Measurements from ENCODE around the gene NRXN3.

Gene NRXN3

DNA sequence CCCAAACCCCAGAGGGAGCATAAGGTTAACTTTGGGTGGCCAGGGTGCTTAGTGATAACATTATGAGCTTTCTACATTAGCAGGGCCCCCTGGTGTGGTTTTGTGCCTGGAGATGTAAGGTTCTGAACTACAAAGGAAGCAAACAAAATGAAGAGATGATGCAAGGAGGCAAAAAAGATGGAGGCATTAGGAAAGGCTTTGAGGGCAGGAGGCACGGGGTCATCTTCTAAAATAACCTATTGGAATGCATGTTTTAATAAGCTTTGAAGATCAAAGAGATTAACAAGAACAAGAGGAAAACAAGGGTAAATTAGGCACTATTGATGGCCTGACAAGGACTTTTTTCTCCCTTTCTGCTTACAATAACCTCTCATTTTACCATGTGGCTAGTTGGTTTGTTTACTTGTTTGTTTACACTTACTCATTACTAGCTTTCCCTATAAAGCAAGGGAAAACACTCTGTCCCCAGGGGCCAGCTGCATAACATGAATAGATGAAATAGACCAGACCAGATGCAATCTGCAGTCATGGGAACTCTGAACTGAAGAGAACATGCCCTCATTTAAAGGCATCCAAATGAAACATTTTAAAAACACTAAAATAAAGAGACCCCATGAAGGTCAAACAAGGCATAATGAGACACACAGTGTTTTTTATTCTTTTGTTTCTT is 1650.8 kb downstream of the NRXN3 start:
- DNase-seq, result no peak

DNA sequence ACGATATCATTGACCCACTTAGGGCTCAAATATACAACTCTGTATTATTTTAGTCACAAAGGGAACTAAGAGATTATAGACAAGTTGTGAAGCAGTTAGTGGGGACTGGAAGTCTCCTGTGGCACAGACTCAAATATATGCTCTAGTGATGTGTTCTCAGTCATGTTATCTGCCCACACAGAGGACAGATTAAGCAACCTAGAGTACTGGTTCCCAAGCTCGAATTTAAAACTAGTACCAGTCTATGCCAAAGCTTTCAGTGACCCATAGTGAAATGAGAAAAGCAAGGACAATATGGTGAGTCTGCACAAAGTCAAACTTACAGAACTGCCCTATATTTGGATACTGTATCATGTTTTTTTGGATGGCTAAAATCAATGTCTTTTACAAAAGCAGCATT is 1651.9 kb downstream of the NRXN3 start:
- no peak for DNase-seq

DNA sequence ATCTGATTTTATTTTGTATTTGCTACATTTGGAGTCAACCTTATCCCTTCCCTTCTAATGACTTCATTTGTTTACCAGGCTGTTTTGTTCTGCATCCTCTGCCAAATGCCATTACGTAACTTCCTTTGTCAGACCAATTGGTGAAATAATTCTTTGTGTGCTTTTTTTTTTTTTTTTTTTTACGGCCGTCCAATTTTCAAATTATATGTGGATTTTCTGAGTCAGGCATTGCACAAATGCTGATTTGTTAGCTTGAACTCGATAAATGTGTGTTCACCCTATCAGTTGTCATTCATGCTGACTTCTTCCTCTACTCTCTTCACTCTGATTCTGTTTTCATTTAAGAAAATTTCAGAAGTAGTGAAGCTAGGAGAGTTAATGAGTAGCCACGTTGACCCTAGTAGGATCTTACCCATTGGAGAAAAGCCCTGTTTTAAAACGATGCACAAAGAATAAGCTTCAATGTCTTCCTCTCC is 1654.9 kb downstream of the NRXN3 start:
- no peak for DNase-seq

DNA sequence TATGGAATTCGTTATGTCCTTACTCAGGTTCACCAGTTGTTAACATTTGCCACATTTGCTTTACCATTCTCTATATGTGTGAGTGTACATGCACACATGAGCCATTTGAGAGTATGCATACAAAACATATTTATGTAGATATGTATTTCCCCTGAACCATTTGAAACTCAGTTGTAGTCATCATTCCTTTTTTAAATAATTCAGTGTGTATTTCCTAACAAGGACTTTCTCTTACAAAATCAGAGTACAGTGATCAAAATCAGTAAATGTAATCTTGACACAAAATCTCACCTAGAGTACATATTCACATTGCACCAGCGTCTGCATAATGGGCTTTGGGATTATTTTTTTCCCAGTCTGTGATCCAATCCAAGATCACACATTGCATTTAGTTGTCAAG is 1656.2 kb downstream of the NRXN3 start:
- DNase-seq, result no peak

DNA sequence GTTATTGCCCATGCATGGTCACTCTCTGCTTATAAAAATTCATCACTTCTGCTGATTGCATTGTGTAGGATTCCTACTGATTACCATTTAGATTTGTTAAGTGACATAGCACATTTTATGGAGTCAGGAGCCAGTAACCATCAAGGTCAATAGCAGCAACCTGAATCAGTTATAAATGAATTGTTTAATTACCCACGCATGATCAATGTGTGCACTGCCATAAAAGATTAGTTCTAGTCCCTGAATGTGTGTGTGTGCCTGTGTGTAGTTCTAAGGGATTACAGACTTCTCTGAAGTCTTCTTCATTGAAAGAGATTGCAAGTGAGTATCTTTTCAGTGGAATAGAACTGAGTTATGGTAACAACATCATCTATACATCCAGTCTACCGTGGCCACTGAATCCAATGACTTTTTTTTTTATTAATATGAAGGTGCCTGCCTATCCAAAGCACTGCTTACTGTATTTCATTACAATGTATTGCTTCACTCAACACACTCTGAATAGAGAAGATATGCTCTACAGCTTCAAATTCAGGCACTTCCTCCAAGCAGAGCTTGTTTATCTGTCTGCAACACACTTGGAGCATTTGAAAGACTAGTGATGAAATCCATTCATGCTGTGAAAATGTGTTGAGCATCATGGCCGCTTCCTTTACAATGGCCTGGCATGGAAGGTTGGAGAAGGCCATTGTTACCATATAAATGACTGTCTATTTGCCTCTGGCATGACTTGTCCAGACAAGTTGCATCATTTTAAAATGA is 1659.4 kb downstream of the NRXN3 start:
- no peak for DNase-seq

DNA sequence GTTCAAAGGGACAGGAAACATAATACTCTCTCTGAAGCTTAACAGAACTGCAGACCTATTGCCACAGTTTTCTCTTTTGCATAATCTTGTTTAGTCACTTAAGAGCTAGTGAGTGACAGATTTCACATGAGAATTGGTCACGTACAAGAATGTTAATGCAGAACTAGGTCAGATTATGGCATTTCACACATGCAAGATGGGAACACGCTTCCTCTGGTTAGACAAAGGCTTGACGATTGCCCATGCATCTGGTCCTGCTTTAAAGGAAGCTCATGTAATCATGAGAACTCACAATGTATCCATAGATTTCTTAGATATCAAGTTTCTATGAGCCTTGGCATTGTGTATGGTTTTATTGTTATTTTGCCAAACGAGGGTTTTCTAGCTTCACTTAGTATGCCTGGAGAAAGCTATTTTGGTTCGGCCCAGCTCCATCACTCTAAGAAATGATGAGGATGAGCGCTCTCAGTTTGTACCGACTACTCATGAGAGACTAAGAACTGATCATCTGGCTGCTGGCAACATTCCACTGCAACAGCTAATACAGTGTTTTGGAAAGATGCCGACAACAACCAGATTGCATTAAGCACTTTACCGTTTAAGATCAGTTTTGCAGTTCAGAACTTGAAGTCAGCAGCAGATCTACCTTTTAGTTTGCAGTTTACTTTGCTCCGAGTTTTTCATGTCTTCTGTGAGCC is 1661.2 kb downstream of the NRXN3 start:
- DNase-seq, result no peak

DNA sequence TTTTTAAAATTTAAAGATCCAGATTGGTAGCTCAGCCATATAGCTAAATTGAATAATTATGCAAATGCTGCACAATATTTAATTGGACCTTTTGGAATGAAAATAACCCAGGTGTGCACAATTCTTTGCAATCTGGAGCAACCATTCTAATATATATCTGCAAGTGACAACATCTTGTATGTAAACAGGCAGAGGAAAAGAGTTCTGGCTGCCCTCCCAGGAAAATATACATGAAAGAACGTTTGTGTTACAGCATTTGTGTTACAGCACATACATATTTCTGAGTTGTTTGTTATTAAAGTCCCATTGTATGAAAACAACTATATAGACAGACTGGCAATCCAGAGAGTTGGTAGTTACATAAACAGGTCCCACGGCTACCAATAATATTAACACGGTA is 1663.6 kb downstream of the NRXN3 start:
- no peak for DNase-seq

DNA sequence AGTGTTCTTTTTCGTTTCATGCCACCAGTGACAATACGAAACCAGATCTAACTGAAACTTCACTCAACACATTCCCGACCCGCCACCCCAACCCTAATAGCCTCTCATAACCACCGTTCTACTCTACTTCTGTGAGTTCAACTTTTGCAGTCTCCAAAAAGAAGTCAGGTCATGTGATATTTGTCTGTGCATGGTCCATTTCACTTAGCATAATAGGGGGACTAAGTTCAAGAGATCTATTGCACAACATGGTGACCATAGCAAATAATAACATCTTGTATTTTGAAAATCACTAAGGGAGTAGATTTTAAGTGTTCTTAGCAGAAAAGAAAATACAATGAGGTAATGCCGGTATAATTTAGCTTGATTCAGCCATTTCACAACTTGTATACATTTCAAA is 1664.7 kb downstream of the NRXN3 start:
- no peak for DNase-seq

DNA sequence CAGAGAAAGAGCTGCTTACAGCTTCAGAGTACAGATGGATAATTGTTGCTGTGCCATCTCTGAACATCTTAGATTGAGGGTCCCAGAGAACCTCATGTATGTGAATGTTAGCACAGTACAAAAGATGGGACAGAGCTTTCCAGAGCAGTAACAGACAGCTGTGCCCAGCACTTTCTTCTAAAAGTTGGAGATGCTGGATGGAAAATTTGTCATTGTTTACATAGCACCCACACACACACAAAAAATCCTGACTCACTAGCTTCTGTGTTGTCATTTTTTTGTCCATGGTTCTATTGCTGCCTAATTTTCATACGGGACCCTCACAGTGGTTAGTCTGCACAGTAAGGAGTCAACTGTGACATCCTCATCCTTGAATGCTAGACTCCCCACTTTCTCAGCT is 1666.4 kb downstream of the NRXN3 start:
- DNase-seq, result no peak

DNA sequence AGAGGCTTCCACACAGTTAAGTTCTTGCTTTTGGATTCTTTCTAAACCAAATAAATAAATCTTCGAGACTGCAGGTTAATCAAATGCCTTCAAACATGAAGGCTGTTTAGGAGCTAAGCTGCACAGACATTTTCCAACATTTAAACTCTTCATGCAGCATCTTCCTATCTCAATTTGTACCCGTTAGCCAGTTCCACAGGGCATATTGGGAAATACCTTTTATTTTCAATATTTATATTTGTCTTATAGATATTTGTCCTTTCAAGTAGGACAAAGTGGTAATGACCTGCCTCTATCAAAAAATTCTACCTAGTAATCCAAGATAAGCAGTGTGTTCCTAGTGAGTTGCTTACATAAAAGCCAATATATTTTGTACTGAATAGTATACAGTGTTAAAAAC is 1667.5 kb downstream of the NRXN3 start:
- DNase-seq, result no peak

DNA sequence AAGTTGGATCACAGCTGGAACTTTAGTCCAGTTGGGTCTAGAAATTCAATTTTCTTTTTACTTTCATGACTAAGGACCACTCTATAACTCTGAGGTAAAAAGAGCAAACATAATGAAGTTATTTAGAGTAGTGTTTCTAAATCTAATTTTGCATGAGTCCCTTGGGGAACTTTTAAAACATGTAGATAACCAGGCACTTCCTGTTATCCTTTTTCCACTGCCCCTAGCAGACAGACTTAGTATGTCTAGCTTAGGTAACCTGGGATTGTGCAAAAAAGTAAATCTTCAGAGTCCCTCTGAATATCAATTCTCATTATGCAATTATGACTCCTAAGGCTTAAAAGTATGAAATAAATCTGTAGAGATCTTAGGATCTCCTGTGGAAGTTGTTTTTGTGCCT is 1669.9 kb downstream of the NRXN3 start:
- no peak for DNase-seq

DNA sequence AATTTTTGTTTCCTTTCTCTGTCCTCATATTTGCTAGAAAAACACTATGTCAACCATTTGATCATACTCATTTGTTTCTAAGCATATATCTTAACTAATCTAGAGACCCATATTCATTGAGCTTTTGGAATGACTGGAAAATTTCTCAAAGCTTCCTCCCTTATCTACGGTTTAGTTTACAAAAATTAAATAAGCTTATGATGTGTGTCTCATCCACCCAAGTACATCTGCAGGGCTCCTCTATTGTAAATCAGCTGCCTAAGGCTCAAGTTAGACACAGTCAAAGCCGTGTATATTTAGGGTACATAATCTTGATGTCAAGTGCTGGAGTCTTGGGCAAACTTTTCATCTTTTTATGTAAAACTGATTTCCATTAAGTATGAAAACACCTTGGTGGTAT is 1670.7 kb downstream of the NRXN3 start:
- DNase-seq, result no peak

DNA sequence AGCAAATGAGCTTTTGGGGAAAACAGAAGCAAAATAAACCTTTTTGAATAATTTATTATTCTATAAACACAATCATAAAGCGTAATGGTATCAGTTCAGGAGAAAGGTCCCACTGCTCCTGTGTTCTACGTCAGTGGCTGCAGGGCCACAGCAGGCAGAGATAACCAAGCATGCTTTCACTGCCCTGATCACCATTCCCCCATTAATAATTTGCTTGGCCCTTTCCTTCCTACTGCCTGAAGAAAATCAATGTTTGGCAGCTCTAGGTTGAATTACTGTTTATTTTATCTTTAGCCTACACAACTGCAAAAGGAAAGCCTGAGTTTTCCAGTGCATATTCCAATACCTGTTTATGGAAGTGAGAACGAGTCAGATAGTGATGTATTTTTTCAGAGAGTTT is 1671.3 kb downstream of the NRXN3 start:
- DNase-seq, result no peak

DNA sequence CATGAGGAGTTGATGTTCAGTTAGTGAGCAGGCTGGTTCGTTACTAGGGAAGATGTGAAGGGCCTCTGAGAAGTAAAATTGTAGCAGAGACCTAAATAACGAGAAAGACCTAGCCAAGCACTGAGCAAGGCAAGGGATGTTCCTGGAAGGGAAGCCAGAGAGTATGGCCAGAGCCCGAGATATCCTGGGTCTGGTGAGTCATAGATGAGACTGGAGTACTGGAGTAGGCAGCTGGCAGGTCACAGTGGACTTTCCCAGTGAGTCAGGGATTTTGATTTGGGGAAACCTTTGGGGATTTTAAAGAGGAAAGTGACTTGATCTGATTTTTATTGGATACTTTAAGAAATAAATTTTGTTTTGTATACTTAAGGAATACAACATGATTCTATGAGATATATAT is 1672.1 kb downstream of the NRXN3 start:
- DNase-seq, result no peak

DNA sequence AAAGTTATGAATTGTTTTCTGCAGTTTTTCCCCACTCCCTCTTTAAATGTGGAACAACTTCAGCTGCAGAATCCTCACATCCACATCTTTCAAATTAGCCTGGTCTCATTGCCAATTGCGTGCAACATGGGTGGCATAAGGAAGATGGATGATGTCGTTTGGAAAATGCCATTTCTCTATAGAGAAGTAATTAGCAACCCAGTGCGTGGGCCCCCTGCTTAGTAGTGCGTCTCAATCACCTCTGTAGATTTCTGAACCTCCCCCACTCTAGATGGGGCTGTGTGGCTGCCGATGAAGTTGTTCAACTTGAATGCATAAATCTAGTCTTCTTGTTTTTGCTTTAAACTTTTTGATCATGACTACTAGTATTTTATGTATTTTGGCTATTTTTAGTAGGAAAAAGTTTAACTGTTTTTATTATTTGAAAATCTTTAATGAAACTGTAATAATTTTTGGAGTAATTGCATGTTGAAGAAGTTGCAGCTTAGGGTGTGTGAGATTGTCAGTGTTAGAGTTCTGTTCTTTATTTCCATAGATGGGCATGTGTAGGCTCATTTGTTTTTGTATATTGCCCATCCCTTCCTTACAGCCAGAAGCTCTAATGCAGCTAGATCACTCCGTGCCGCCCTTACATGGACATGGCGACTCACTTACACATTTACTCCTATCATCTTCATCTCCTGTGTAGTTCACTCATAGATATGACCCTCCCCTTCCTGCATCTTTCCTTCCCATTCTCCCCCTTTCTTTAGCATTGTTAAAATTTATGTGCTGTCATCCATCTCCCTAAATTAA is 1683.0 kb downstream of the NRXN3 start:
- no peak for DNase-seq

DNA sequence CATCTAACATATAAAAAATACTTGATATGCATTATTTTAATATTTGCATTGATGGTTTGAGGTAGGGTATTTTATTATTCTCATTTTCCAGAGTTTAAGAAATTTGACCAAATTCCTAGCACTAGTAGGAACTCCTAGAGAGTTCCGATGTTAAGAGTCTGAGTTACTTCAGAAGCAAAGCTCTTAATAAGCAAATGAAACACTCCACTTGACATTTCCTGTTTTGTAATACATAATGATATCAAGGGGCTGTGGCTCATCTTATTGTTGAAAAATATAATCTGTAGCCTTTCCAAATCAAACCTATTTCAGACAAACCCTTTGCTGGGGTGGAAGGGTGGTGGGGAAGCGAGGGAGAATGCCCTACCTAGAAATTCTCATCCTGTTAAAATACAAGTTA is 1685.6 kb downstream of the NRXN3 start:
- DNase-seq, result no peak

DNA sequence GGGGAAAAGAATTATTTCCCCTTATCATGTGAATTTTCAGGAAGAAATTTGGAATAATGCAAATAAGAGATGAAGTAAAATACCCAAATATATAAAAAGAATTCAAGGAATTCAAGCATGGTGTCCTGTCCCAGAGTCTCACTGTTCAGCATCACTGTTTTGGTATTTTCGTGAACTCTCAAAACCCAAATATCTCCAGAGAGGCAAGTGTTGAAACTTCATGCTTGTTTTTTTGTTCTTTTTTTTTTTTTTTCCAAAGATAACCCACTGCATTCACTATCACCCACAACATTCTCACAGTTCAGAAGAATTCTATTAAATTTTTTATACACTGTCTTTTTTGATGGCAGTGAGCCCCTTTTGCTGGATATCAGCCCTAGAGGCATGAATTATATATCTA is 1686.2 kb downstream of the NRXN3 start:
- no peak for DNase-seq

DNA sequence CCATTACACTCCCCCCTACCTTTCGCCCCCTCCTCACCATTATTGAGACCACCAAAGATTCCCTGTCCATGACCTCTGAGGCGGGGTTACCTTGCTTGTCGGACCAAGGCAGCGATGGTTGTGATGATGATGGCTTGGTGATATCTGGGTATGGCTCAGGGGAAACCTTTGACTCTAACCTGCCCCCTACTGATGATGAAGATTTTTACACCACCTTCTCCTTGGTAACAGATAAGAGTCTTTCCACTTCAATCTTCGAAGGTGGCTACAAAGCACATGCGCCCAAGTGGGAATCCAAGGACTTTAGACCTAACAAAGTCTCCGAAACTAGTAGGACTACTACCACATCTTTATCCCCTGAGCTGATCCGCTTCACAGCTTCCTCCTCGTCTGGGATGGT is 1690.9 kb downstream of the NRXN3 start:
- DNase-seq, result no peak

DNA sequence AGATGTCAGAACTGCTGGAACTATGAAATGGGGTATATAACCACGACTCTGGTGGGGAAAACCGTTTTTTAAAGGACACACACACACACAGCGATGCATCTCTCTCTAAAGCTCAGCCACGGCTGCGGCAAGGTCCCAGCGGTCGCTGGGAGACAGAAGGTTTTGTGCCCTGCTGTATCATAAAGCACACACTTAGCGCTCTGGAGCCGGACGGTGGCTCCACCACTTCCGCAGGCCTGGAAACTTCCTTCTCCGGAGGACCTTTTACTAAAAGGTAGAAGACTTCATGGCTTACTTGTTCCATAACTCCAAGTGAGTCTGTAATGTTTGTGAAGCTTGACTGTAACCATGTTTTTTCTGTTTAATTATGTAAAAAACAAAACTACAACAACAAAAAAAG is 1691.9 kb downstream of the NRXN3 start:
- DNase-seq, result no peak

DNA sequence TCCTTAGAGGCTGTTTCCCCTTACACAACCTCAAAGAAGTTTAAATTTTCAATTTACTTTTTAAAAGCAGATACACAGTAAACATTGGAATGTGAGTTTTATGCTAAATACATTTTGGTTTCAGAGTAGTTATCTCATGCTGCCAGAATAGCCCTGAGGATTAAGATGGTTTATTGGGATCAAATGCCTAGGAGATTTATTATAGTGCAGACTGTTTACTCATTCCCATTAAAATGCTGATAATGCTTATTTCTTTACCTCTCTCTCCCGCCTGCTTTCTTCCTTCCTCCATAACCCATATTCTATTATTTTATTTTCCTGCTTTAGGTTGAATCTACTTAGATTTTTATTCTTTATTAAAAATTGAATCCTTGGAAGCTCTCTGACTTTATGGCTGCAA is 1701.0 kb downstream of the NRXN3 start:
- DNase-seq, result no peak

DNA sequence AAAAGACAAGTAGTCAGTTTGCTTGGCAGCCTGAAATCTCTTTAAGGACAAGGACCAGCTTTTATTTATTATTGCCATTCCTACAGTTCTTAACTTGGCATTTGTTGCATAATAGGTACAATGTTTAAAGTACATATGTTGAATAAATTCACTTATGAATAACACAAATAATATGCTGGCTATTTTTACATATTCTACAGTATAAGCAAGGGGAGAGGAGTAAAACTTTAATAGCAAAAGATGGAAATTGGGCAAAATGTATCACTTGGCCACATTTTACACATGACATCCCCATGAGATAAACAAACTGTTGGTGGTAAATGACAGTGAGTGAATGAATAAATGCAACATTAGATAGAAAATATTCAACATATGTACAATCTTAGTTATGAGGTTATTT is 1708.1 kb downstream of the NRXN3 start:
- no peak for DNase-seq

DNA sequence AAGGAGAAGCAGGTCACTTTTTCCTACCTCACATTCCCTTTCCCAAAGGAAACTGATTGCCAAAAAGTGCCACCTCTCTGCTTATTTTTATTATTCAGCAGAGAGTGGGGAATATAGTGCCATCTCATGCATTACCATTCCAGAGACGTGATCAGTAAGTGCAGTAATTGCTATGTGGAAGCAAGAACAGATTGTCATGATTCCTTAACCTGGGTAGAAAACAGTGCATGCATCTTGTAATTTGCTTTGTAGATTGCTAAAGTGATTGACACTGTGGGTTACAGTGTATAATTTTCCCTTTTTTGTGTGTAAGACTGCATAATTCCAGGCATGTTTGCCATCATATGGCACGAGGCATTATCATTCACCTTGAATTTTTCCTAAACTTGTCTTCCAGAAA is 1708.6 kb downstream of the NRXN3 start:
- DNase-seq, result no peak

DNA sequence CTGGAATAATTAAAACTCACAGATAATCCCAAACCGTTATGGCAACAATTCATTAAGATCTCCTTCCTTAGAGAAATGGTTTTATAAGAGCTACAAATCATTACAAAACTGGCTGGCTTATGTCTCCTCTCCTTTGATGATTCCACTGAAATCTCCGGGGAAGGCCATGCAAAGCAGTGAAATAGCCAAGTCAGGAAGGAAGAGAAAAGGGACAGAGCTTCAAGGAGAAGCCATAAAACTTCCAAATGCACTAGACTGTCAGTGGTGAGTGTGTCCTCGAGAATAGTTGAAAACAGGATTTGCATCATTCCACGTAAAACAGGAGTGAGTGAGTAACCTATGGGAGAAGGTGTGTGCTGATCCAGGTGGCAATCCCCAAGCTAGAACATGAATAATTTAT is 1711.1 kb downstream of the NRXN3 start:
- no peak for DNase-seq

All from stimulated activated CD8-positive, alpha-beta memory T cell treated with anti-CD3 and anti-CD28 coated beads, Interleukin-4, amount 100 ng/mL, for 48 hours (primary cell).